ENCODE data around the gene PAXIP1. TPM values are rescaled to one million over a fixed set of nuclear protein-coding genes. Genes with fewer than 3 reads are reported as not detected.

Gene PAXIP1
- total RNA-seq, 1 donor from 2014 or later = 33.6 TPM

DNA sequence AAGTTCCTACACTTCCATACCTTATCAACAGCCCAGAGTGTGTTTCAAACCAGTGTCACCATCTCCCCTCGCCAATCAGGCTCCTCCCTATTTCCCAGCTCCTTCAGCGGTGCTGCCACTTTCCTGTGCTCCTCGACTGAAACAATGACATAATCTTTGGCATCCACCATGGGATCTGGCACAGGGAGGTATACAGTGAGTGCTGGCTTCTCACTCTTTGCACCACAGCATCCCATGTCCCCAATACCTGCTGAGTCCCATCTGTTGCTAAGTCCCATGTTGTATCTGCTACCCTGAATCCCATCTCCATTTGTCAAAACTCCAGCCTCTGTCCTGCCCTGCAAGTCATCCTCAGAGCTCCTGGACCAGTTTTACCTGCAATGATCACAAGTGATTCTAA is 15.4 kb downstream of the PAXIP1 start:
- Mint-ChIP-seq H3K9me3 (no peaks in the 10 kb centered on the region), H3K4me1 (ENCODE audit: low read depth) (peaks cover 2% of the 10 kb centered on the region), H3K36me3 (ENCODE audit: low read depth) (peaks cover 53% of the 10 kb centered on the region), H3K4me3 (ENCODE audit: low read depth) (no peak overlapping the region), H3K27ac (no peak overlapping the region), H3K27me3 (ENCODE audit: low read depth) (no peaks in the 10 kb centered on the region)
- DNase-seq (ENCODE audit: low spot score) = no peak
- intact Hi-C loops (cut with micrococcal nuclease) = no loop called here

DNA sequence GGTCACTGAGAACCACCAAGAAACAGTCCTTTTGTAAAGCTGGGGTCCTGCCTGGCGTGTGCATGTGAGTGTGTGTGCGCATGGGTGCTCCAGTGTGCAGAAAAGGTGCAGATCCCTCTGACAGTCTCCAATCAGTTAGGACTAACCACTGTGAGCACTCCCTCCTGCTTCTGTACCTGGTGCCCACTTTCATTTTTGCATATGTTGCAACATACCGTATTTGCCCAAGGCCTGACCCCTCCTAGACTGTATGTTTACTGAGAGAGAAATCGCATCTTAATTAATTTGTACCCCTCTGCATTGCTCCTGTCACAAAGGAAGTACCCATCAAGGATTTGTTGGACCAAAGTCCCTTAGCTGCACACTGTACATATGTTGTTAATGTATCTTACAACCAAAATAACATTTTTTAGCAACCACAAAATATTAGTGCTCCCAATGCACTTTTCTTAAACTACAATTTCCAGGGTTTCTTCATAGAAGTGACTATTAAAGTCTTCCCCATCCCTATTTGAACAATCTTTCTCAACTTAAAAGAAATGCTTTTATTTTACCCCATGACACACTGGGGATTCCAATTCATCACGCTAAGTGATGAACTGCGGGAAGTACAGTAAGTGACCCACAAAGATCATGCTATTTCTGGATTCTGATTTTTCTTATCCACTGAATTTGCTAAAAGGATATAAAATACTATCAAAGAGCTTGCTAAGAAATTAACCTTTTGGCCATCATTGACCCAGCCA is 16.6 kb downstream of the PAXIP1 start:
- no peak overlapping the region for H3K27ac Mint-ChIP-seq
- H3K27me3 Mint-ChIP-seq (ENCODE audit: low read depth) = no peaks in the 10 kb centered on the region
- H3K4me1 Mint-ChIP-seq (ENCODE audit: low read depth) = peaks cover 2% of the 10 kb centered on the region
- no peak overlapping the region for H3K4me3 Mint-ChIP-seq (ENCODE audit: low read depth)
- no peaks in the 10 kb centered on the region for H3K9me3 Mint-ChIP-seq
- intact Hi-C loops (cut with micrococcal nuclease) = no loop called here
- no peak for DNase-seq (ENCODE audit: low spot score)
- H3K36me3 Mint-ChIP-seq (ENCODE audit: low read depth) = peaks cover 41% of the 10 kb centered on the region

DNA sequence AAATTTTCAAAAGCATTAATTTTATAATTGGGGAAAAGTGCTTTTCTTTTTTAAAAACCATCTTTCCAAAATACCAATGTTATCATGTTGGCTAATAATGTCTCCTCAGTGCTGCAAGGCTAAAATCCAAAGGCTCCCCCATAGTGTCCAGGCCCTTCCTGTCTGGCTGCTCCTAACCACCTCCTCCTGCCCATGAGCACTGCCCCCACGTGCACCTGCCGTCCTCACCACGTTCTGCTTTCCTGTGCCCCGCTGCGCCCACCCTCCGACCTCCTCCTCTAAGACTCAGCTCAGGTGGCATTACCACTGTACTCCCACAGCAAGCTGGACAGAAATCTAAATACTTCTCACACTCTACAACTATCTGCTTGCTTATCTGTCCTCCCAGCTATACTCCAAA is 17.7 kb downstream of the PAXIP1 start:
- no peak for DNase-seq (ENCODE audit: low spot score)
- H3K4me3 Mint-ChIP-seq (ENCODE audit: low read depth) = no peak overlapping the region
- H3K27me3 Mint-ChIP-seq (ENCODE audit: low read depth) = no peaks in the 10 kb centered on the region
- H3K36me3 Mint-ChIP-seq (ENCODE audit: low read depth) = peaks cover 41% of the 10 kb centered on the region
- H3K27ac Mint-ChIP-seq = no peak overlapping the region
- no peaks in the 10 kb centered on the region for H3K4me1 Mint-ChIP-seq (ENCODE audit: low read depth)
- intact Hi-C loops (cut with micrococcal nuclease) = no loop called here
- H3K9me3 Mint-ChIP-seq = no peaks in the 10 kb centered on the region

DNA sequence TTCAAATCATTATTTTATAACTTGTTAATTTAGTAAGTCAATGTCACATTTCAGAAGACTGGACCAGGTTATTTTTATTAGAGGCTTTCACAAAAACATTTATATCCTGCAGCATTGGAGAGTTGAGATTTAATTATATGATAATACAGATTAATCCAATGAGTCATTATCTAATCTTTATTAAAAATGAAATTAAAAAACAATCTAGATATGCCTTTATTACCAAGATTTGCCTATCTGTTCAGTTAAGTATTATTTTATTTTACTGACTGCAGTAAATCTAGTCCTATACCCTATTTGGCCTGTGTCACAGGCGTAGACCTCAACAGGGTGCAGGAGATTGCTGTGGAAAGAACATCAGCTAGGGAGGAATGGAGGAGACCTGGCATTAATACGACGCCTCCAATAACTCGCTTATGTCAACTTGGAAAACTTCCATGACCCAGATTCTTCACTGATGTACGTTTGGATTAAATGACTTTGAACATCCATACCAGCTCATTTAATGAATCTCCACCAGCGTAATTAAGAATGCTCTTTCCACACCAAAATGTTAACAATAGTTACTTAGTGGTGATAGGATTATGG is 18.2 kb downstream of the PAXIP1 start:
- Mint-ChIP-seq H3K27me3 (ENCODE audit: low read depth) (no peaks in the 10 kb centered on the region), H3K4me3 (ENCODE audit: low read depth) (no peak overlapping the region), H3K36me3 (ENCODE audit: low read depth) (peaks cover 41% of the 10 kb centered on the region), H3K4me1 (ENCODE audit: low read depth) (no peaks in the 10 kb centered on the region), H3K27ac (no peak overlapping the region), H3K9me3 (no peaks in the 10 kb centered on the region)
- DNase-seq (ENCODE audit: low spot score) = no peak
- intact Hi-C loops (cut with micrococcal nuclease) = no loop called here

DNA sequence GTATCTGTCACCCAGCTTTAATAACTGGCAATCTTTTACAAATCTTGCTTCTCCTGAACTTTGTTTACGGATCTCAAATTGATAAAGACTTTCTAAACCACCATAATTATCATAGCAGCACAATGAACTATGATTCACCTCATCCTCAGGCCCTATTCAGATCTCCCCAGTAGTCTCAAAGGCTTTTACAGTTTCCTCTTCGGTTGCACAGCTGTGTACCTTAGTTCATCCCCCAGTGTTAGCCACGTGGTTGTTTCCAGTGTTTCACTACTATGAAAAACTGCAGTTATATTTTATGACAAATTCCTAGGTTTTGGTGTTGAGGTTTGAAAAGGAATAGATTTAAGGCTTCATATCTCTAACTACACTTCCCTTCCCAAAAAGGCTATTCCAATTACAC is 24.9 kb downstream of the PAXIP1 start:
- Mint-ChIP-seq H3K36me3 (ENCODE audit: low read depth) (peaks cover 55% of the 10 kb centered on the region), H3K27ac (no peak overlapping the region), H3K9me3 (no peaks in the 10 kb centered on the region), H3K27me3 (ENCODE audit: low read depth) (no peaks in the 10 kb centered on the region), H3K4me1 (ENCODE audit: low read depth) (peaks cover 20% of the 10 kb centered on the region), H3K4me3 (ENCODE audit: low read depth) (no peak overlapping the region)
- intact Hi-C loops (cut with micrococcal nuclease) = no loop called here
- DNase-seq (ENCODE audit: low spot score) = no peak

DNA sequence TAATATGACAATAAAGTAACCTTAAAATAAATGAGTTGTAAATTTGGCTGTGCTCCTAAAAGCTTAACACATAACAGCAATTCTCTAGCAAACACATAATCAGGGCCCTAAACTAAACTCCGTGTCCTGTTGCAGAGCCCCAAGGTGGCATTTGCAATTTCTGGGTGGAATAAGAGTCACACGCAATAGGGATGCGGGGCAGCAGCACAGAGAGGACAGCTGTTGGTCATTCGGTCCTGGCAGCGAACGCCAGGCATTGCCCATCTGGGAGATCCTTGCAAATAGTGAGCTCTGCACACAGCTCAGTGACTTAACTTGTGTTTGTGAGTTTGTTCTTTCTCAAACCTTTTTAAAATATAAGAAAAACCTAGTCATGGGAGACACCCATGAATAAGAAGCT is 25.7 kb downstream of the PAXIP1 start:
- no peak for DNase-seq (ENCODE audit: low spot score)
- intact Hi-C loops (cut with micrococcal nuclease) = no loop called here
- Mint-ChIP-seq H3K4me3 (ENCODE audit: low read depth) (no peak overlapping the region), H3K4me1 (ENCODE audit: low read depth) (peaks cover 20% of the 10 kb centered on the region), H3K36me3 (ENCODE audit: low read depth) (peaks cover 60% of the 10 kb centered on the region), H3K27me3 (ENCODE audit: low read depth) (no peaks in the 10 kb centered on the region), H3K9me3 (no peaks in the 10 kb centered on the region), H3K27ac (no peak overlapping the region)

DNA sequence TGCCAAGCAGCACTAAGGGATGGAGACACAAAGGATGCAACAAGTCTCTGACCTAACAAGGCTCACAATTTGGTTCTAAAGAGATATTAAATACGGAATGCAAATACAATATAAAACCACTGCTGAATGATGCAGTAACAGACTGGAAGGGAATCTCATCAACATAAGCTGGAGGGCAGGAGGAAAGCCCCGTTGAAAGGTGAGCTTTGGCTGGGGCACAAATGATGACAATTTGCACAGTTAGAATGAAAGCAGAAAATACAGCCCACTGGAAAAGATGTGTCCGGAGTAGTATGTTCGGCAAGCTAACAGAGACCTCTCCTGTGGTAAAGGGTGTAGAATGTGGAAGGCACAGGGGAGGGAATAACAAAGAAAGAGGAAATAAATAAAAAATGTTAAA is 26.1 kb downstream of the PAXIP1 start:
- no peaks in the 10 kb centered on the region for H3K27me3 Mint-ChIP-seq (ENCODE audit: low read depth)
- no peak overlapping the region for H3K27ac Mint-ChIP-seq
- DNase-seq (ENCODE audit: low spot score) = no peak
- H3K36me3 Mint-ChIP-seq (ENCODE audit: low read depth) = peaks cover 61% of the 10 kb centered on the region
- H3K4me1 Mint-ChIP-seq (ENCODE audit: low read depth) = peaks cover 20% of the 10 kb centered on the region
- intact Hi-C loops (cut with micrococcal nuclease) = no loop called here
- no peak overlapping the region for H3K4me3 Mint-ChIP-seq (ENCODE audit: low read depth)
- no peaks in the 10 kb centered on the region for H3K9me3 Mint-ChIP-seq

DNA sequence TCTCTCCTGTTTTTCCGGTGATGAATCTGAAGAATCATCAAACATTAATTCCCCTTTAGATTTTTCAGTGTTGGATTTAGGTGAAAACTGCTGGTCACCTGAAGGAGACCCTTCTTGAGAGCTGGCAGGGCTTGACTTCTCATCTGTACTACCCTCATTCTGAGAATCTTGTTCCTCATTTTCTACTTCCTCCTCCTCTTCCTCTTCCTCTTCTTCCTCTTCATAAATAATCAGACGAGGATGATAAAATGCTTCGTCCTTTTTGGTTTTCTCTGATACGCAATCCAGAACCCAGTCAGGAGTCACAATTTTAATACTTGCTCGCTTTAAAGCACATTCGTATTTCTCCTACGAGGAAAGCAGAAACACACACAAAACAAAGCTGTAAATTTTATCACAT is 26.9 kb downstream of the PAXIP1 start:
- H3K27me3 Mint-ChIP-seq (ENCODE audit: low read depth) = no peaks in the 10 kb centered on the region
- no peak for DNase-seq (ENCODE audit: low spot score)
- H3K4me3 Mint-ChIP-seq (ENCODE audit: low read depth) = no peak overlapping the region
- no peaks in the 10 kb centered on the region for H3K9me3 Mint-ChIP-seq
- H3K27ac Mint-ChIP-seq = no peak overlapping the region
- intact Hi-C loops (cut with micrococcal nuclease) = no loop called here
- H3K36me3 Mint-ChIP-seq (ENCODE audit: low read depth) = peaks cover 68% of the 10 kb centered on the region
- H3K4me1 Mint-ChIP-seq (ENCODE audit: low read depth) = peaks cover 22% of the 10 kb centered on the region

DNA sequence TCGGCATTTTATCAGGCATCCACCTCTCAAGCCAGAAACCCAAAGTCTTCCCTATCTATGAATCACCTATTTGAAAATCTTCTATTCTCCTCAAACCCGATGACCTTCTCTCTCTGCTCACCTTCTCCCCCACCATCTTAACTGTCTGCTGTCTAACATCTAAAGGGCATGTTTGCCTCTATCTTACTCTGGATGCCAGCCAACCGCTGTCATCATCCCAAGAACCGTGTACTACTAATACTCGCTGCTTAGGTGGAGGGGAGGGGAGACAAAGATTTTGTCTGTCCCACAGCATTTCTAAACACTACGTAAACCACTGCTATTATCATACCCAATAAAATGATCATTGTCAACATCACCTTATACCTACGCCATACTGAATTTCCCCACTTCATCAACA is 29.5 kb downstream of the PAXIP1 start:
- Mint-ChIP-seq H3K27ac (no peak overlapping the region), H3K4me3 (ENCODE audit: low read depth) (no peak overlapping the region), H3K27me3 (ENCODE audit: low read depth) (no peaks in the 10 kb centered on the region), H3K9me3 (no peaks in the 10 kb centered on the region), H3K4me1 (ENCODE audit: low read depth) (peaks cover 28% of the 10 kb centered on the region), H3K36me3 (ENCODE audit: low read depth) (peaks cover 74% of the 10 kb centered on the region)
- intact Hi-C loops (cut with micrococcal nuclease) = no loop called here
- DNase-seq (ENCODE audit: low spot score) = no peak

DNA sequence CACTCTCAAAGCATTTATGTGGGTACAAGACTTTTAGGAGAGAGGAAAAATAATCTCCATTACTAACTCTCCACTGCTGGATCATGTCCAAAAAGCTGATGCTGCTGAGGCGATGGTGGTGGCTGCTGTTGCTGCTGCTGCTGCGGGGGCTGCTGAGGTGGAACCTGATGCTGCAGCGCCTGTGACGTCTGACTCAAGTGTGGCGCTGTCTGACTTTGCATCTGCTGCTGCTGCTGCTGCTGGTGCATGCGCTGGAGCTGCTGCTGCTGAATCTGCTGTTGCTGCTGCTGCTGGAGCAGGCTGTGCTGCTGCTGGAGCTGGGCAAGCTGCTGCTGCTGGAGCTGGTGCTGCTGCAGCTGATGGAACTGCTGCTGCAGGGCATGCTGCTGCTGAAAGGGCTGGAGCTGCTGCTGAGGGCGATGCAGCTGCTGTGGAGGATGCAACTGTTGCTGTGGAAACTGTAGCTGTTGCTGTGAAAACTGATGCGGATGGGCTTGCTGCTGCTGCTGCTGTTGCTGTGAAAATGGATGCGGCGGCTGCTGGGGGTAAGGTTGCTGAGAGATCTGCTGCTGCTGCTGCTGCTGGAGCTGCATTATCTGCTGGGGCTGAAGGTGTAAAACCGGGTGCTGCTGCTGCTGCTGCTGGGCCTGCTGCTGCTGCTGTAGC is 34.5 kb downstream of the PAXIP1 start:
- H3K4me1 Mint-ChIP-seq (ENCODE audit: low read depth) = peaks cover 11% of the 10 kb centered on the region
- peak overlapping the region; percentile 2 for H3K27ac Mint-ChIP-seq
- no peaks in the 10 kb centered on the region for H3K27me3 Mint-ChIP-seq (ENCODE audit: low read depth)
- no peaks in the 10 kb centered on the region for H3K9me3 Mint-ChIP-seq
- intact Hi-C loops (cut with micrococcal nuclease) = no loop called here
- peaks cover 79% of the 10 kb centered on the region for H3K36me3 Mint-ChIP-seq (ENCODE audit: low read depth)
- H3K4me3 Mint-ChIP-seq (ENCODE audit: low read depth) = no peak overlapping the region
- no peak for DNase-seq (ENCODE audit: low spot score)

DNA sequence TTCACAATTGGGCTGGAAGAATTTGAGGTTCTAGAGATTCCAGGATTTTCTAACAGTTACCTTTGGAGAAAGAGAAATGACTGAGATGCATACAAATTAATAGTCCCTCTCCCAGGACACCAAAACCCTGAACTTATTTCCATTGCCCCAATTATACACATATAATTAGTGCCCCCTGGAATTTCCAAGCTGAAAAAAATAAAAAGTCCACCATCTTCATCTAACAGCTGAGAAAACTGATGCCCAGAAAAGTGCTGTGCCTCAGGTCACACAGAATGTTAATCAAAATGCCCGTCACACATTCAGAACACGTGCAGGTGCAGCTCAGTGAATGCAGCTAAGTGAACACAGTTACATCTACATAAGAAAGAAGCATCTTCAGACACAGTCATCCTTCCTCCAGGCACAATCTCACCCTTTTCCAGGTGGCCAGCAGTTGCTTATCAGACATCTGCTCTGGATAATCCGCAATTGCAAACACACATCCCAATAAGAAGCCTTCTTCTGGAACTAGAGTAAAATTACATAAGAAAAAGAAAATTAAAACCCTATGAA is 35.4 kb downstream of the PAXIP1 start:
- Mint-ChIP-seq H3K27me3 (ENCODE audit: low read depth) (no peaks in the 10 kb centered on the region), H3K4me3 (ENCODE audit: low read depth) (no peak overlapping the region), H3K4me1 (ENCODE audit: low read depth) (peaks cover 8% of the 10 kb centered on the region), H3K27ac (no peak overlapping the region), H3K9me3 (no peaks in the 10 kb centered on the region), H3K36me3 (ENCODE audit: low read depth) (peaks cover 75% of the 10 kb centered on the region)
- intact Hi-C loops (cut with micrococcal nuclease) = no loop called here
- no peak for DNase-seq (ENCODE audit: low spot score)

DNA sequence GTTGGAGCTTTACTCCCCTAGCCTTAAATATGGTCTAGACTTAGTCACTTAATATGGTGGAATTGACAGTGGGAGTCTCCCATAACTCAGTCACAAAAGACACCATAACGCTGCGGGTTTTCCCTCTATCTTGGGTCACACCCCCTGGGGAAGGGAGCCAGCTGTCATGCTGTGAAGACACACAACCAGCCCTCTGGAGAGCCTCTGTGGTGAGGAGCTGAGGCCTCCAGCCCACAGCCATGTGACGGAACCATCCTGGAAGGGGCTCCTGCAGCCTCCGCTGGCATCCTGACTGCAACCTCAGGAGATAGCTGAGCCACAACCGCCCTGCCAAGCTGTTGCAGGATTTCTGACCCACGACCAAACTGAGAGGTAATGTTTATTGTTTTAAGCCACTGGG is 37.9 kb downstream of the PAXIP1 start:
- peaks cover 81% of the 10 kb centered on the region for H3K36me3 Mint-ChIP-seq (ENCODE audit: low read depth)
- H3K4me1 Mint-ChIP-seq (ENCODE audit: low read depth) = peaks cover 6% of the 10 kb centered on the region
- intact Hi-C loops (cut with micrococcal nuclease) = no loop called here
- no peak overlapping the region for H3K27ac Mint-ChIP-seq
- no peaks in the 10 kb centered on the region for H3K9me3 Mint-ChIP-seq
- no peak for DNase-seq (ENCODE audit: low spot score)
- H3K27me3 Mint-ChIP-seq (ENCODE audit: low read depth) = no peaks in the 10 kb centered on the region
- H3K4me3 Mint-ChIP-seq (ENCODE audit: low read depth) = no peak overlapping the region

Data from activated T-helper 2 cell treated with anti-CD3 and anti-CD28 coated beads, Interferon-gamma antibody, Interleukin-2, Interleukin-4, amounts not matched to agents 10 μg/mL and 5 μg/mL and 100 μg/mL, durations not matched to agents 14 hours and 24 hours and 36 hours (primary cell).